LHCN-M2 (cell line): ENCODE data around the gene NAT8L. TPM values are rescaled to one million over a fixed set of nuclear protein-coding genes. Genes with fewer than 3 reads are reported as not detected.
A peak's percentile ranks its signal among the peaks of the same experiment; 100 is the strongest.

Experiments used
- DNase-seq: peaks from one replicate; pipeline ENCODE4 v3.0.0-alpha.2; 2012; ENCODE audit warnings: low read depth
- total RNA-seq: library from RNA; depleted of rRNA; stranded (reverse); fragments of >200 nt; gene quantifications from 2 replicates; pipeline ENCODE4 v1.2.3, GENCODE V29; 2014; rRNA removed

Gene NAT8L
- total RNA-seq, 1 experiment from 2014 or later: 0.98 TPM

GRCh38 chr4:2092669-2093053 is 33.5 kb downstream of the NAT8L start:
- no peak for DNase-seq

- DNase-seq: no peak
Observed at GRCh38 chr4:2093265-2093664, 34.1 kb downstream of the NAT8L start.

DNA sequence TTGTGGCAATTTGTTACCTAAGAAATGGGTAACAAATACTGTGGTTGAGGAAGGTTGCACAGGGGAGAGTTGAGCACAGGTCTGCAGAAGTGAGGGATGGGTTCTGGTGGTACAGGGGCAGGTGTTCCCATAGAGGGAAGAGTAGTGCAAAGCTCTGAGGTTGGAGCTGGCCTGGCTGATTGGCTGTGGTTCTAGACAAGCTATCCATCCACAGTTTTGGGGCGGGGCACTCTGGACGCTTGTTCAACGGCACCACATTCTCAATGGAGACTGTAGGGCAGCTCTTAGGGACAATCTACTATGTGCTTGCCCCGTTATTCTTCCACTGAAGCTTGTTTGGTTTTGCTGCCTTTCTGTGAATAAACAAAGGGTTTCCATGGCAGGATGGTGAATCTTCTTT is 35.4 kb downstream of the NAT8L start:
- no peak for DNase-seq

GRCh38 chr4:2095236-2096072 is 36.3 kb downstream of the NAT8L start:
- peak; percentile 34 for DNase-seq

DNA sequence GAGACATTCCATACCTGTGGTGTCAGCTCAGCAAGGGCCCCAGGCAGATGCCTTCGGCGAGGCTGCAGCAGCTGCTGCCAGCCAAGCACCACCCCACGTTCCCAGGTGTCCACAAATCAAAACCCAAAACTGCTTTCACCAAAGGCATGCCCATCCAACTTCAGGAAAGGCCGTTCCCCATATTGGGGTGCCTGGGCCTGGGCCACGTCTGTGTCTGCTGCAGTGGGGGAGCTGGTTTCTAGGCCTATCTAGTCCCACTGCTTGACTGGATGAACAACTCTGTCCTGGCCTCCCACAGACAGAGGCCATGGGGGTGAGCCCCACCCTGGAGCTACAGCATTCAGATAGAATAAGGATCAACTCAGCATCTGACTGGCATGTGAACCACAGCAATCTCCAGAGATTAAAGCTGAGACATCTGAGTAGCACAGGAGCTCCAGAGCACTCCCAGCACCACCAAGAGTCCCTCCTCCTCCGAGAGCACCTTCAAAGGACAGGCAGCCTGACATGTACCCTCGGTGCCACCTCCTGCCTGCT is 37.0 kb downstream of the NAT8L start:
- no peak for DNase-seq

DNA sequence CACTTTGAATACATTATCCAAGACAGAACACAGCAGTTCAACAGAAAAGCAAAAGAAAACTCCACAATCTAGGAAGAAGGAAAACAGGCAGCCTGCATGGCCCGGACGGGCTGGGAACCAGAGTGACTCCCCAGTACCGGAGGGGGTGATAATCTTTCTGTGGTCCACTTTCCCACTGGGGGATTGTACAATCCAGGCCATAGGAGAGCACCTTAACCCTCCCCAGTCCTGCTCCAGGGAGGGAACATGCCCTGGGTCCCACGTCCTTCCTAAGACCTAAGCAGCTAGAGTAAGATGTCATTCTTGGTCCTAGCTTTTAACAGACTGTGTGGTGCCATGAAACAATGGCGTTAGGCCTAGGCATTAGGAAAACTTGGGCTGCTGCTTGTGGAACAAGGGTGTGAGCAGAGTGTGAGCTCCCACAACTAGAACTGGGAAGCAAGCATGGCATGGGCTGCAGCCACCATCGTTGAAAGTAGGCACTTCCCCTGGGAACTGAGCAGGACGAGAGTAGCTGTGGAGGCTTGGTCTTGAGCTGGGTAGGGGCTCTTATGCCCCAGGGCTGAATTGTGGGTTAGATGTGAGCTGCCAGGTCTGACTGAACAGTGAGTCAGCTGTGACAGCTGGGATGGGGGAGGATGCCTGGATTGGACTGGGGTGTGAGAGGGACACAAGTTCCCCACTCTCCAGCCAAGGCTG is 42.4 kb downstream of the NAT8L start:
- DNase-seq: peak; percentile 97

GRCh38 chr4:2102045-2102883 is 43.1 kb downstream of the NAT8L start:
- no peak for DNase-seq

GRCh38 chr4:2103127-2103842 is 44.2 kb downstream of the NAT8L start:
- DNase-seq: peak; percentile 6

DNA sequence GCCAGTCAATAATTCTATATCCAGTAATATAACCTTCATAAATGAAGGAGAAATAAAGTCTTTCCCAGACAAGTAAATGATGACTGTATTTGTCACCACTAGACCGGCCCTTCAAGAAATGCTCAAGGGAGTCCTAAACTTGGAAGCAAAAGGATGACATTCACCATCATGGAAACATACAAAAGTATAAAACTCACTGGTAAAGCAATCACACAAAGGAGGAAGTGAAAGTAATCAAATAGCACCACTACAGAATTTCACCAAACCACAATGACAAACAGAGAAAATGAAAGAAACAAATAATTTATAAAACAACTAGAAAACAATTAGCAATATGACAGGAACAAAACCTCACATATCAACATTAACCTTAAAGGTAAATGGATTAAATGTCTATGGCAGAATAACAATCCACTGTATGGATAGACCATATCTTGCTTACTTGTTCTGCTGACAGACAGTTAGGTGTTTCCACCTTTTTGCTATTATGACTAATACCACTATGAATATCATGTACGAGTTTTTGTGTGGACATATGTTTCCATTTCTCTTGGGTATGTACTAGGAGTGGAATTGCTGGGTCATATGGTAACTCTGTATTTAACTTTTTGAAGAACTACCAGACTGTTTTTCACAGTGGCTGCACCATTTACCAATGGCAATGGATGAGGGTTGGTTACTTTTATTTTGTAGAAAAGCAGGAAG is 44.9 kb downstream of the NAT8L start:
- peak; percentile 19 for DNase-seq

- DNase-seq: no peak
Observed at GRCh38 chr4:2104556-2105345, 45.6 kb downstream of the NAT8L start.

- DNase-seq: peak; percentile 75
Observed at GRCh38 chr4:2105559-2105958, 46.4 kb downstream of the NAT8L start.

DNA sequence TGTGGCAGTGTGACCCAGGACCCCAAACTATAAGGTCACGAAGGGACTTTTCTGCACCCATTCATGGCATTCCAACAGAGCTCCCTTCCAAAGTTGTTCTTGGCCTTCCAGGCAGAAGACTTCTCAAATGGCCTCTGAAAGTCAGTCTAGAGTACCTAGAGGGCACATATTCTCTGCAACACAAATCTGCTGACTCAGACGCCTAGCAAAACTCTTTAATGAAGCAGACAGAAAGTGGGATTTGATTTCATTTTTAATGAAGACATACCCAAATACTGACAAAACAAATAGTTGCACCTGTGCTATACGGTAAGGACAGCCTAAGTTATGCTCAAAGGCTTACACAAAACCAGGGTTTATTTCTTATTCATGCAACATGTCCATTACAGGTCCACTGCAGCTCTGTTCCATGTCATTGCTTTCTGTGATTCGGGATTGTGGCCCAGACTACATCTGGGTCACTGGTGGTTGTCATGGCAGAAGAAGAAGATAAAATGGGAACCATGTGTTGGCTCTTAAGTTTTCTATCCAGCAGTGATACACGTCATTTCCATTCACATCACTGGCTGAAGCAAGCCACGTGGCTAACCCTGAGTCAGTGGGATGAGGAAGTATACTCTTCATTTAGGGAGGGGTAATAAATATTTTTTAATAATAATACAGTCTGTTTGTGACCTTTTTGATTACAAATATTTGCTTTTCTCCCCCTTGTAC is 57.7 kb downstream of the NAT8L start:
- DNase-seq: no peak

Other genes with a start within 250 kb of the NAT8L start
- 56.1 and 58.0 TPM in 2 replicates for gene LETM1, start 203.2 kb upstream of the NAT8L start, total RNA-seq
- 69.9 and 77.4 TPM in 2 replicates for gene NSD2, start 187.9 kb upstream of the NAT8L start, total RNA-seq
- 18.9 and 22.3 TPM in 2 replicates for gene NELFA, start 50.4 kb upstream of the NAT8L start, total RNA-seq
- 16.1 and 23.0 TPM in 2 replicates for gene HAUS3, start 182.8 kb downstream of the NAT8L start, total RNA-seq
- 1.9 and 2.1 TPM in 2 replicates for gene POLN, start 182.8 kb downstream of the NAT8L start, total RNA-seq
- 45.3 and 48.7 TPM in 2 replicates for gene MXD4, start 202.8 kb downstream of the NAT8L start, total RNA-seq